Measurements from ENCODE around the gene TBC1D32.
"Not testable (repeated sequence)": the region's sequence is repeated elsewhere in the genome, so short reads cannot be mapped to it uniquely, and the experiment has no call there.

TBC1D32 gene

DNA sequence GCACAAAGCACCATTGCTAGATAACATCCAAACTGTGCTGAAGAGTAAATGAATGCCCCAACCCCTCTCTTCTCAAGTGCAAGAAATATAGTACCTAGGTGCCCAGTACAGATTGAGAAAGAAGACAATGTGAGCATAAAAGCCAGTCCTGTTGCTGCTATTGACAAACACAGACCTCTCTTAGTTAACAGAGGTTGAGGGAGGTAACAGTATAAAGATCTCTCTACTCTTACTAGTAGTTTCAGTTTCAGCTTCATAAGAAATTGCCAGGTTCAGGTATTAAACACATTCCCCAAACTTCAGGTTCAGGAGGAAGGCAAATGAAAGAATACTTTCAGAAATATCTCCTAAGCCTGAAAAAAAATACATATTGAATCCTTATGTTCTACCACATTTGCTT lies 31.4 kb downstream of the TBC1D32 start:
- Mint-ChIP-seq H3K27ac (no peak overlapping the region), H3K27me3 (ENCODE audit: low read depth, poor library complexity) (no peaks in the 10 kb centered on the region), H3K9me3 (no peaks in the 10 kb centered on the region), H3K36me3 (ENCODE audit: low read depth) (peaks cover 15% of the 10 kb centered on the region), H3K4me3 (no peak overlapping the region), H3K4me1 (no peaks in the 10 kb centered on the region)
- no peak for DNase-seq
- TF ChIP-seq, protein P1, sequence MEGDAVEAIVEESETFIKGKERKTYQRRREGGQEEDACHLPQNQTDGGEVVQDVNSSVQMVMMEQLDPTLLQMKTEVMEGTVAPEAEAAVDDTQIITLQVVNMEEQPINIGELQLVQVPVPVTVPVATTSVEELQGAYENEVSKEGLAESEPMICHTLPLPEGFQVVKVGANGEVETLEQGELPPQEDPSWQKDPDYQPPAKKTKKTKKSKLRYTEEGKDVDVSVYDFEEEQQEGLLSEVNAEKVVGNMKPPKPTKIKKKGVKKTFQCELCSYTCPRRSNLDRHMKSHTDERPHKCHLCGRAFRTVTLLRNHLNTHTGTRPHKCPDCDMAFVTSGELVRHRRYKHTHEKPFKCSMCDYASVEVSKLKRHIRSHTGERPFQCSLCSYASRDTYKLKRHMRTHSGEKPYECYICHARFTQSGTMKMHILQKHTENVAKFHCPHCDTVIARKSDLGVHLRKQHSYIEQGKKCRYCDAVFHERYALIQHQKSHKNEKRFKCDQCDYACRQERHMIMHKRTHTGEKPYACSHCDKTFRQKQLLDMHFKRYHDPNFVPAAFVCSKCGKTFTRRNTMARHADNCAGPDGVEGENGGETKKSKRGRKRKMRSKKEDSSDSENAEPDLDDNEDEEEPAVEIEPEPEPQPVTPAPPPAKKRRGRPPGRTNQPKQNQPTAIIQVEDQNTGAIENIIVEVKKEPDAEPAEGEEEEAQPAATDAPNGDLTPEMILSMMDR (IDR thresholded peaks at IDR 0.05), result no peak

DNA sequence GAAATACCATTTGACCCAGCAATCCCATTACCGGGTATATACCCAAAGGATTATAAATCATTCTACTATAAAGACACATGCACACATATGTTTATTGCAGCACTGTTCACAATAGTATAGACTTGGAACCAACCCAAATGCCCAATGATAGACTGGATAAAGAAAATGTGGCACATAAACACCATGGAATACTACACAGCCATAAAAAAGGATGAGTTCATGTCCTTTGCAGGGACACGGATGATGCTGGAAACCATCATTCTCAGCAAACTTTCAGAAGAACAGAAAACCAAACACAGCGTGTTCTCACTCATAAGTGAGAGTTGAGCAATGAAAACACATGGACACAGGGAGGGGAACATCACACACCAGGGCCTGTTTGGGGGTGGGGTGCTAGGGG lies 33.1 kb downstream of the TBC1D32 start:
- H3K27ac Mint-ChIP-seq, result not testable (repeated sequence)

DNA sequence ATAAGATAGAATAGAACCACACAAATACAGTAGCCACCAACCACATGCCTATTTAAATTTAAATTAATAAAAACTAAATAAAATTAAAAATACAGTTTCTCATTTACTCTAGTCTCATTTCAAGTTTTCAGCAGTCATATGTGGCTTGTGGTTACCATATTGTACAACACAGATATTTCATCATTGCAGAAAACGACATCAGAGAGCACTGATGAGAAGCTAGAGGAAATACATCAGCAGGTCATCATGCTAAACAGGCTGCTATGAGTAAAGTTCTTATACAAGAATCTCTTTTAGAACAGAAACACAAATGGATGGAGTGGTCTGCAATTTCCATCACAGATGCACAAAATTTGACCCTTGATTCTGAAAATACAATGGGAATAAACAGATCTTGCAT lies 36.6 kb downstream of the TBC1D32 start:
- Mint-ChIP-seq H3K27me3 (ENCODE audit: low read depth, poor library complexity) (no peaks in the 10 kb centered on the region), H3K27ac (no peak overlapping the region), H3K36me3 (ENCODE audit: low read depth) (peaks cover 28% of the 10 kb centered on the region), H3K4me1 (no peaks in the 10 kb centered on the region), H3K4me3 (no peak overlapping the region), H3K9me3 (no peaks in the 10 kb centered on the region)
- TF ChIP-seq, protein P1 (IDR thresholded peaks at IDR 0.05), result no peak
- DNase-seq, result no peak

More for the DNA sequence above, 33.1 kb downstream of the TBC1D32 start:
- H3K36me3 Mint-ChIP-seq (ENCODE audit: low read depth), result peaks cover 15% of the 10 kb centered on the region
- not testable (repeated sequence) for DNase-seq; H3K4me3 Mint-ChIP-seq; H3K4me1 Mint-ChIP-seq; H3K27me3 Mint-ChIP-seq (ENCODE audit: low read depth, poor library complexity); H3K9me3 Mint-ChIP-seq

DNA sequence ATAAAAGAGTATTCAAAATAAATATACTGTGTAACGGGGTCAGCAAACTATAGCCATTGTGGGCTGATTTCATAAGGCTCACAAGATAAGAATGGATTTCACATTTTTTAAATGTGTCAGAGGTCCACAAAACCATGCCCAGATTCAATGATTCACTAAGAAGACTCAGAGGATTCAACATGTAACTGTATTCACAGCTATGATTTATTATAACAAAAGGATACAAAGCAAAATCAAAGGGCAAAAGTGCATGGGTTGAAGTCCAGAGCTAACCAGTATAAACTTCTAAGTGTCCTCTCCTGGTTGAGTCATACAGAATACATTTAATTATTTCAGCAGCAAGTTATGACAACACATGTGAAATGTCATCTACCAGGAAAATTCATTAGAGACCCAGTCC lies 49.2 kb downstream of the TBC1D32 start:
- TF ChIP-seq, protein P1 (IDR thresholded peaks at IDR 0.05), result no peak
- Mint-ChIP-seq H3K4me3 (no peak overlapping the region), H3K27ac (no peak overlapping the region), H3K9me3 (peaks cover 11% of the 10 kb centered on the region), H3K36me3 (ENCODE audit: low read depth) (peaks cover 36% of the 10 kb centered on the region), H3K4me1 (no peaks in the 10 kb centered on the region), H3K27me3 (ENCODE audit: low read depth, poor library complexity) (no peaks in the 10 kb centered on the region)
- no peak for DNase-seq

DNA sequence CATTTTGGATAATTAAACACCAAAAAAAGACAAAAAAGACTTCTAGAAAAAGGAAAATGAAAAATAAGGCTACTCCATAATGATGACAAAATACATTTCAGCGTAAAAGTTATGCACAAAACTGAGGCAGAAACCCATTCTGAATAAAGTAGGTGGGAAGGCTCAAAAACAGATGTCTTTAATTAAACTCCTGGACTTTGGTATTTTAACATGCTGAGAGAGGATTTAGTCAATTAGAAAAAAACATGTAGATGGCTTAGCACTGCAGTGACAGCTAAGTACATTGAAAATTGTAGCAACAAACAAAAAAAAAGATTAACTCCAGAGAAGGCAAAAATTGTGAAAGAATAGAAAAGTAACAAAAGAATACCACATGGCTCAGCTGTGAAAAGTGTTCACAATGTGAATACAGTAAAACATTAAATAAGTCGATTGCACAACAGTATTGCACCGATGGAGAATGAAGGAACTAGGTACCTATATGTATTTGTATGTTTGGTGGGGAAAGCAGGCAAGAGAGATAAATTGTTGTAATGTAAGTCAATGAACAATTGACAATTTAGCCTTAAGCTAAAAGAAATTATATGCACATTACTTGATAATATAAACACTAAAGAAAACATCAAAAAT lies 59.5 kb downstream of the TBC1D32 start:
- Mint-ChIP-seq H3K9me3 (peaks cover 34% of the 10 kb centered on the region), H3K27ac (no peak overlapping the region), H3K4me1 (no peaks in the 10 kb centered on the region), H3K27me3 (ENCODE audit: low read depth, poor library complexity) (no peaks in the 10 kb centered on the region), H3K36me3 (ENCODE audit: low read depth) (peaks cover 35% of the 10 kb centered on the region), H3K4me3 (no peak overlapping the region)
- DNase-seq, result no peak
- TF ChIP-seq, protein P1 (IDR thresholded peaks at IDR 0.05), result no peak

DNA sequence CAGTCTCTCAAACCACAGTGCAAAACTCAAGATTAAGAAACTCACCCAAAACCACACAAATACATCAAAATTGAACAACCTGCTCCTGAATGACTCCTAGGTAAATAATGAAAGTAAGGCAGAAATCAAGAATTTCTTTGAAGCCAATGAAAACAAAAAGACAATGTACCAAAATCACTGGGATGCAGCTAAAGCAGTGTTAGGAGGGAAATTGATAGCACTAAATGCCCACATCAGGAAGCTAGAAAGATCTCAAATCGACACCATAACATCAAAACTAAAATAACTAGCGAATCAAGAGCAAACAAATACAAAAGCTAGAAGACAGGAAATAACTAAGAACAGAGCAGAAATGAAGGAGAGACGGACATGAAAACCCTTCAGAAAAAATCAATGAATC lies 70.5 kb downstream of the TBC1D32 start:
- peaks cover 68% of the 10 kb centered on the region for H3K9me3 Mint-ChIP-seq
- H3K4me1 Mint-ChIP-seq, result no peaks in the 10 kb centered on the region
- TF ChIP-seq, protein P1 (IDR thresholded peaks at IDR 0.05), result no peak
- no peak overlapping the region for H3K27ac Mint-ChIP-seq
- H3K4me3 Mint-ChIP-seq, result no peak overlapping the region
- no peak for DNase-seq
- H3K27me3 Mint-ChIP-seq (ENCODE audit: low read depth, poor library complexity), result no peaks in the 10 kb centered on the region
- peaks cover 74% of the 10 kb centered on the region for H3K36me3 Mint-ChIP-seq (ENCODE audit: low read depth)

Measured in nephron progenitor cell (in vitro differentiated cells).